ENCODE measurements around the gene ZNF821.
"Not testable (repeated sequence)": the region's sequence is repeated elsewhere in the genome, so short reads cannot be mapped to it uniquely, and the experiment has no call there.

Gene ZNF821

GRCh38 chr16:71883168-71883848 lies 674 bp downstream of the ZNF821 start:
- WGBS, 2 experiments (ENCODE audit: insufficient coverage in 2 of 2): 1 to 2% methylated on average over 17 to 27 of the region's 46 CpGs
- Histone ChIP-seq H3K4me1 (ENCODE audit: control insufficient read depth, insufficient read depth, low read length, poor library complexity, severe bottlenecking) (peaks cover 12% of the 10 kb centered on the region), H3K4me3 (ENCODE audit: extremely low read depth, insufficient read depth, low read length, poor library complexity, severe bottlenecking) (peak overlapping the region; percentile 89), H3K36me3 (ENCODE audit: control insufficient read depth, insufficient read depth, low read length) (peaks cover 29% of the 10 kb centered on the region), H3K27ac (ENCODE audit: low read depth, low read length, severe bottlenecking) (peak overlapping the region; percentile 88), H3K9me3 (ENCODE audit: control insufficient read depth, low read length) (no peaks in the 10 kb centered on the region)

GRCh38 chr16:71882505-71883167 lies 1.3 kb downstream of the ZNF821 start:
- peak overlapping the region; percentile 88 for H3K27ac ChIP-seq (ENCODE audit: low read depth, low read length, severe bottlenecking)
- H3K9me3 ChIP-seq (ENCODE audit: control insufficient read depth, low read length): no peaks in the 10 kb centered on the region
- peak overlapping the region; percentile 89 for H3K4me3 ChIP-seq (ENCODE audit: extremely low read depth, insufficient read depth, low read length, poor library complexity, severe bottlenecking)
- peaks cover 12% of the 10 kb centered on the region for H3K4me1 ChIP-seq (ENCODE audit: control insufficient read depth, insufficient read depth, low read length, poor library complexity, severe bottlenecking)
- 17 to 20% methylated on average over 6 to 7 of the region's 9 CpGs for WGBS, 2 experiments (ENCODE audit: insufficient coverage in 2 of 2)
- H3K36me3 ChIP-seq (ENCODE audit: control insufficient read depth, insufficient read depth, low read length): peaks cover 33% of the 10 kb centered on the region

- Histone ChIP-seq H3K4me3 (ENCODE audit: extremely low read depth, insufficient read depth, low read length, poor library complexity, severe bottlenecking) (no peak overlapping the region), H3K9me3 (ENCODE audit: control insufficient read depth, low read length) (no peaks in the 10 kb centered on the region), H3K36me3 (ENCODE audit: control insufficient read depth, insufficient read depth, low read length) (peaks cover 52% of the 10 kb centered on the region), H3K27ac (ENCODE audit: low read depth, low read length, severe bottlenecking) (no peak overlapping the region), H3K4me1 (ENCODE audit: control insufficient read depth, insufficient read depth, low read length, poor library complexity, severe bottlenecking) (peaks cover 12% of the 10 kb centered on the region)
- 91 to 100% methylated on average over 3 of the region's 4 CpGs for WGBS, 2 experiments (ENCODE audit: insufficient coverage in 2 of 2)
These were observed 3.8 kb downstream of the ZNF821 start for GRCh38 chr16:71880176-71880575.

GRCh38 chr16:71878911-71879310 lies 5.1 kb downstream of the ZNF821 start:
- Histone ChIP-seq H3K4me1 (ENCODE audit: control insufficient read depth, insufficient read depth, low read length, poor library complexity, severe bottlenecking) (peaks cover 12% of the 10 kb centered on the region), H3K9me3 (ENCODE audit: control insufficient read depth, low read length) (no peaks in the 10 kb centered on the region), H3K4me3 (ENCODE audit: extremely low read depth, insufficient read depth, low read length, poor library complexity, severe bottlenecking) (no peak overlapping the region), H3K36me3 (ENCODE audit: control insufficient read depth, insufficient read depth, low read length) (peaks cover 61% of the 10 kb centered on the region), H3K27ac (ENCODE audit: low read depth, low read length, severe bottlenecking) (no peak overlapping the region)
- WGBS, 2 experiments (ENCODE audit: insufficient coverage in 2 of 2): 68 to 69% methylated on average over 4 of the region's 4 CpGs

- H3K9me3 ChIP-seq (ENCODE audit: control insufficient read depth, low read length): no peaks in the 10 kb centered on the region
- H3K36me3 ChIP-seq (ENCODE audit: control insufficient read depth, insufficient read depth, low read length): peaks cover 62% of the 10 kb centered on the region
- H3K27ac ChIP-seq (ENCODE audit: low read depth, low read length, severe bottlenecking): no peak overlapping the region
- 85 to 100% methylated on average over 1 to 2 of the region's 4 CpGs for WGBS, 2 experiments (ENCODE audit: insufficient coverage in 2 of 2)
- no peak overlapping the region for H3K4me3 ChIP-seq (ENCODE audit: extremely low read depth, insufficient read depth, low read length, poor library complexity, severe bottlenecking)
- no peaks in the 10 kb centered on the region for H3K4me1 ChIP-seq (ENCODE audit: control insufficient read depth, insufficient read depth, low read length, poor library complexity, severe bottlenecking)
These were observed 10.8 kb downstream of the ZNF821 start for GRCh38 chr16:71873199-71873598.

GRCh38 chr16:71870818-71871217 lies 13.2 kb downstream of the ZNF821 start:
- no peak overlapping the region for H3K4me3 ChIP-seq (ENCODE audit: extremely low read depth, insufficient read depth, low read length, poor library complexity, severe bottlenecking)
- H3K27ac ChIP-seq (ENCODE audit: low read depth, low read length, severe bottlenecking): no peak overlapping the region
- WGBS, 2 experiments (ENCODE audit: insufficient coverage in 2 of 2): 86% methylated on average over 1 of the region's 2 CpGs; no CpG with 5 or more reads in 1 of the 2 experiments
- H3K36me3 ChIP-seq (ENCODE audit: control insufficient read depth, insufficient read depth, low read length): peaks cover 65% of the 10 kb centered on the region
- no peaks in the 10 kb centered on the region for H3K4me1 ChIP-seq (ENCODE audit: control insufficient read depth, insufficient read depth, low read length, poor library complexity, severe bottlenecking)
- no peaks in the 10 kb centered on the region for H3K9me3 ChIP-seq (ENCODE audit: control insufficient read depth, low read length)

GRCh38 chr16:71869089-71869488 lies 14.9 kb downstream of the ZNF821 start:
- Histone ChIP-seq H3K4me1 (ENCODE audit: control insufficient read depth, insufficient read depth, low read length, poor library complexity, severe bottlenecking) (no peaks in the 10 kb centered on the region), H3K27ac (ENCODE audit: low read depth, low read length, severe bottlenecking) (no peak overlapping the region), H3K36me3 (ENCODE audit: control insufficient read depth, insufficient read depth, low read length) (peaks cover 69% of the 10 kb centered on the region), H3K9me3 (ENCODE audit: control insufficient read depth, low read length) (no peaks in the 10 kb centered on the region), H3K4me3 (ENCODE audit: extremely low read depth, insufficient read depth, low read length, poor library complexity, severe bottlenecking) (no peak overlapping the region)
- WGBS, 2 experiments (ENCODE audit: insufficient coverage in 2 of 2): 100% methylated on average over 1 of the region's 1 CpG

GRCh38 chr16:71867939-71868338 lies 16.0 kb downstream of the ZNF821 start:
- H3K9me3 ChIP-seq (ENCODE audit: control insufficient read depth, low read length): no peaks in the 10 kb centered on the region
- WGBS, 2 experiments (ENCODE audit: insufficient coverage in 2 of 2): 94 to 97% methylated on average over 3 of the region's 3 CpGs

GRCh38 chr16:71867175-71867574 lies 16.8 kb downstream of the ZNF821 start:
- not testable (repeated sequence) for H3K9me3 ChIP-seq (ENCODE audit: control insufficient read depth, low read length); H3K4me3 ChIP-seq (ENCODE audit: extremely low read depth, insufficient read depth, low read length, poor library complexity, severe bottlenecking); H3K4me1 ChIP-seq (ENCODE audit: control insufficient read depth, insufficient read depth, low read length, poor library complexity, severe bottlenecking); H3K27ac ChIP-seq (ENCODE audit: low read depth, low read length, severe bottlenecking)
- WGBS, 2 experiments (ENCODE audit: insufficient coverage in 2 of 2): 97% methylated on average over 4 of the region's 6 CpGs; no CpG with 5 or more reads in 1 of the 2 experiments
- peaks cover 77% of the 10 kb centered on the region for H3K36me3 ChIP-seq (ENCODE audit: control insufficient read depth, insufficient read depth, low read length)

More at GRCh38 chr16:71867939-71868338, 16.0 kb downstream of the ZNF821 start:
- no peaks in the 10 kb centered on the region for H3K4me1 ChIP-seq (ENCODE audit: control insufficient read depth, insufficient read depth, low read length, poor library complexity, severe bottlenecking)
- peaks cover 74% of the 10 kb centered on the region for H3K36me3 ChIP-seq (ENCODE audit: control insufficient read depth, insufficient read depth, low read length)
- H3K27ac ChIP-seq (ENCODE audit: low read depth, low read length, severe bottlenecking): no peak overlapping the region
- no peak overlapping the region for H3K4me3 ChIP-seq (ENCODE audit: extremely low read depth, insufficient read depth, low read length, poor library complexity, severe bottlenecking)

GRCh38 chr16:71865173-71865863 lies 18.7 kb downstream of the ZNF821 start:
- WGBS, 2 experiments (ENCODE audit: insufficient coverage in 2 of 2): 88 to 98% methylated on average over 1 to 5 of the region's 7 CpGs
- Histone ChIP-seq H3K27ac (ENCODE audit: low read depth, low read length, severe bottlenecking) (no peak overlapping the region), H3K4me3 (ENCODE audit: extremely low read depth, insufficient read depth, low read length, poor library complexity, severe bottlenecking) (no peak overlapping the region), H3K4me1 (ENCODE audit: control insufficient read depth, insufficient read depth, low read length, poor library complexity, severe bottlenecking) (no peaks in the 10 kb centered on the region), H3K9me3 (ENCODE audit: control insufficient read depth, low read length) (no peaks in the 10 kb centered on the region), H3K36me3 (ENCODE audit: control insufficient read depth, insufficient read depth, low read length) (peaks cover 86% of the 10 kb centered on the region)

Measured in mesodermal cell (in vitro differentiated cells).